ENCODE results near the gene UBE2O.

The UBE2O gene

DNA sequence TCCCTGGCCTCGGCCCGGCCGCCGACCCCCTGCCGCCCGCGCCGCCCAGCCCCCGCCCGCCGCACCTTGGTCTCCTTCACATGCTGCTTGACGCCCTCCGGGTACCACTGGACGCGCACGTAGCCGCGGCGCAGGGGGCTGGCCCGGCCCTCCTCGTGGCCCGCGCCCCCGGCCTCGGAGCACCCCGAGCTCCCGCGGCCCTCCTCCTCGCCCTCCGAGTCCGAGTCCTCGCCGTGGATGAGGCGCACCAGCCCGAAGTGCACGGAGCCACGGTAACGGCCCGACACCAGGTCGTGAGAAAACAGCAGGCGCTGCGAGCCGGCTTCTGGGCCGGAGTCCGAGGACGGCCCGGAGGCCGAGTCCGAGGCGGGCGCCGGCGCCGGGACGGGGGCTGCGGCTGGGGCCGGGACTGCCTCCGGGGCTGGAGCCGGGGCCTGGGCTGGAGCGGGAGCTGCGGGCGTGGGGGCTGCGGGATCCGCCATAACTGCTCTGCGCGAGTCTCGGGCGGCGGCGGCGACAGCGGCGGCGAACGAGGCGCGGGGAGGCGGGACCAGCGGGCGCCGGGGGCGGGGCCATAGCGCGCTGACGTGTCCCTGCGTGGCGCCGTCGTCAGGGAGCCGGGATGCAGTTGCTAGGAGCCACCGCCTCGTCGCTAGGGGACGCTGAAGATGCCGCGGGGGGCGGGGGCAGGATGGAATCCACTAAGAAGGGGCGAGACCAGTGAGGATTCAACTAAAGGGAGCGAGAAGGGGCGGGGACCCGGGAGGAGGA, at the start of gene UBE2O:
Gene UBE2O, minus strand, starts transcription at position 493 of the 771 bp plus-strand sequence. Its CDS starts 11 bp downstream, at position 482.
- peak; percentile 93 for DNase-seq (ENCODE audit: low spot score)

DNA sequence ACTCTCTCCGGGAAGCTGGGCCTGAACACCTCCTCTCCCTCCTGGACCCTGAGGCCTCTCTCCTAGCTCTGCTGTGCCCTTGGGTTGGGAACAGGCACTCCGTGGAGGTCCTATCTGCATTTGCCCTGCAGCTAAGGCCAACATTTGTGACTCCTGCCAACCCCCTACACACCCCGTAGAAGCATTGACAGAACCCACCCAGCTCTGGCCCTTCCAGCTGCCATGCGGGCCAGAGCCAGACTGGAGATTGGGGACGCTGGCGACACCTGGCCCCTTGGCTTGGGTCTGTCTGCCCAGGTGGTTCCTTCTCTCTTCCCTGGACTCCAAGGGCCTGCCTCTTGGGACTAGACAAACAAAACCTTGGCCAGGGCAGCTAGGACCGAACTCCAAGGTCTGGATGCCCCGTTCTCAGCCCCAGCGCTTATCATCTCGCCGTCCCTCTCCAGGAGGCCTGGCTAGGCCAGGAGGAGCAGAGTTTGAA, 48.9 kb upstream of the UBE2O start:
- DNase-seq (ENCODE audit: low spot score) = no peak

- peak; percentile 98 for DNase-seq (ENCODE audit: low spot score)
These were observed 48.3 kb upstream of the UBE2O start, which contains the start of gene RHBDF2 for GRCh38 chr17:76501018-76501826. Gene RHBDF2 (minus strand): TSS chr17:76501423. CDS start chr17:76481524, 19,899 bp downstream.

GRCh38 chr17:76500747-76501017, 47.7 kb upstream of the UBE2O start:
- DNase-seq (ENCODE audit: low spot score) = no peak

- no peak for DNase-seq (ENCODE audit: low spot score)
These were observed 47.3 kb upstream of the UBE2O start for GRCh38 chr17:76500074-76500746.

DNA sequence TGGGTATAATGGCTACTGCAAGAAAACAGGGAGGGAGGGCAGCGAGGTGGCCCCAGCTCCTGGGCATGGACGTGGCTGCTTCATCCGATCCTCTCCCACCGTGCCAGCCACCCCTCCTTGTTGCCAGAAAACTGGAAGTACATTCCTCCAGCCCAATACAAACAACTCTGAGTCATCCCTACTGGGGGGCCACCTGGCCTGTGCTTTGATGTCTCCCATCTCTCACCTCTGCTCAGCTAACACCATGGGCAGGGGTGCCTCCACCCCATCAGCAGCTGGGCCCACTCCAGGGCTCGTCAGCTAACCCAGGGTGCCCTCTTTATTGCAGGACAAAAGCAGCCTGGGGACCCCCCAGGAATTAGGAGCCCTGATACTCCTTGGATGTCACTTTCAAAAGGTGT, 46.3 kb upstream of the UBE2O start:
- no peak for DNase-seq (ENCODE audit: low spot score)

DNA sequence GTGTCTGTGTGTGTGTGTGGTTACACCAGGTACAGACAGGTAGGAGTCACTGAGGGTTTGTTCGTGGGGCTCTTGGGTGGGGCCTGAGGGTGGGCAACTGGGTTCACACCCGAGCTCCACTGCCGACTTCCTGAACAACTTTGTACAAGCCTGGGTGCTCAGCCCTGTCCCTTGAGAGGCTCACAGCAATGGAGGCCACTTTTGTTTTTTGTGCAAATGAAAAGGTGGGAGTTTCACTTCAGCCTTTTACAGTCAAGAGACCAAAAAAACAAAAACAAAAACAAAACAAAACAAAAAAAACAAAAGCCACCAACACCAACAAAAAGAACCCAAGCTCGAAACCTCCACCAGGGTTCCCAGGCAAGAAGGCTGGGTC, 45.9 kb upstream of the UBE2O start:
- DNase-seq (ENCODE audit: low spot score) = no peak

DNA sequence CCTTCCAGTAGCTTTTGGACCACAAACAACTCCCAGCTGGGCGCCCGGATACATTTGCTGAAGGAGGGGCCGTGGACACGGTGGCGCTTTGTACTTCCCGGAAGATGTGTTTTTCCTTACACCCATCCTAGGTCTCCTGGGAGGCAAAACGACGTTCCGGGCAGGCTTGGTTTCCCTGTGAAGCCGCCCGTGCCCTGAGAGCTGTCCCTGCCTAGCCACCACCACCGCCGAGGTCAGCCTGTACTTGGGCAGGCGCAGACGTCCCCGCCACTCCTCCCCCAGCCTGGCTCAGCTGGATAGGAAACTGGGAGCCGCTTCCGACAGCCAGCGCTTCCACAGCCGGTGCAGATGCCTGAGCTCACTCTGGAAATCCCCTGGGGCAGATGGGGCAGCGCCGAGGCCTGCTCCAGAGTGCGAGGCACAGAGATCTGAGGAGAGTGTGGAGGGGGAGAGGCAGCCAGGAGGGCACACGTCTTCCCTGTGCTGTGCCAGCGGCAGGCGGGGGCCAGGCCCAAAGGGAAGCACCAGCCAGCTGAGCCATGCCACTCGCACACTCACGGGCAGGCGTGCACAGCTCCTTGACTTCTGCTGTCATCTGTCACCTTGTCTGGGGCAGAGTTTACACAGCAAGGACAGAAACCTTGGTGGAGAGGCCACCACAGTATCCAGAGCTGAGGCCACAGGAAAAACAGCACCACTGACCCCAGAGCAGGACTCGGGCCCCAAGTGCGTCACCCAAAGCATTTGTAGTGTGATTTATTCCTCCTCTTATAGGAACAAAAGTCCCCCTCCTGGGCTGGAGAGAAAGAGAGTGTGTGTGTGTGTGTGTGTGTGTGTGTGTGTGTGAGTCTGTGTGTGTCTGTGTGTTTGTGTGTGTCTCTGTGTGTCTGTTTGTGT, 45.3 kb upstream of the UBE2O start:
- no peak for DNase-seq (ENCODE audit: low spot score)

- no peak for DNase-seq (ENCODE audit: low spot score)
These were observed 44.7 kb upstream of the UBE2O start for GRCh38 chr17:76497699-76497978.

DNA sequence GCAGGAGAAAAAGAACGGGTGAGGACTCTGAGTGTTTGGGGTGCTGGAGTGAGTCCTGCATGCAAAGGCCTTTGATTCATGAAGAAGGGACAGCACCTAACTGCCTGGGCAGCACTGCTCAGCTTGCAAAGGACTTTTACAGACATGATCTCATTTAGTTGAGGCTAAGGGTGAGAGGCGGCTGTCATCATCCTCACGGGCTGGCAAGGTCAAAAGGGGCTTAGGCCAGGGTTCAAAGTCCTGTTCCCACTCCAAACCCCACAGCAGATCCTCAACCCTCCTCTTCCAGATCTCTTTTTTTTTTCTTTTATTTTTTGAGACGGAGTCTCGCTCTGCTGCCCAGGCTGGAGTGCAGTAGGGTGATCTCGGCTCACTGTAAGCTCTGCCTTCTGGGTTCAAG, 43.5 kb upstream of the UBE2O start:
- no peak for DNase-seq (ENCODE audit: low spot score)

GRCh38 chr17:76495663-76496400, 42.9 kb upstream of the UBE2O start:
- DNase-seq (ENCODE audit: low spot score) = no peak

GRCh38 chr17:76493505-76494167, 40.7 kb upstream of the UBE2O start:
- no peak for DNase-seq (ENCODE audit: low spot score)

- DNase-seq (ENCODE audit: low spot score) = no peak
These were observed 40.1 kb upstream of the UBE2O start for GRCh38 chr17:76492989-76493501.

- DNase-seq (ENCODE audit: low spot score) = no peak
These were observed 39.4 kb upstream of the UBE2O start for GRCh38 chr17:76492123-76492988.

DNA sequence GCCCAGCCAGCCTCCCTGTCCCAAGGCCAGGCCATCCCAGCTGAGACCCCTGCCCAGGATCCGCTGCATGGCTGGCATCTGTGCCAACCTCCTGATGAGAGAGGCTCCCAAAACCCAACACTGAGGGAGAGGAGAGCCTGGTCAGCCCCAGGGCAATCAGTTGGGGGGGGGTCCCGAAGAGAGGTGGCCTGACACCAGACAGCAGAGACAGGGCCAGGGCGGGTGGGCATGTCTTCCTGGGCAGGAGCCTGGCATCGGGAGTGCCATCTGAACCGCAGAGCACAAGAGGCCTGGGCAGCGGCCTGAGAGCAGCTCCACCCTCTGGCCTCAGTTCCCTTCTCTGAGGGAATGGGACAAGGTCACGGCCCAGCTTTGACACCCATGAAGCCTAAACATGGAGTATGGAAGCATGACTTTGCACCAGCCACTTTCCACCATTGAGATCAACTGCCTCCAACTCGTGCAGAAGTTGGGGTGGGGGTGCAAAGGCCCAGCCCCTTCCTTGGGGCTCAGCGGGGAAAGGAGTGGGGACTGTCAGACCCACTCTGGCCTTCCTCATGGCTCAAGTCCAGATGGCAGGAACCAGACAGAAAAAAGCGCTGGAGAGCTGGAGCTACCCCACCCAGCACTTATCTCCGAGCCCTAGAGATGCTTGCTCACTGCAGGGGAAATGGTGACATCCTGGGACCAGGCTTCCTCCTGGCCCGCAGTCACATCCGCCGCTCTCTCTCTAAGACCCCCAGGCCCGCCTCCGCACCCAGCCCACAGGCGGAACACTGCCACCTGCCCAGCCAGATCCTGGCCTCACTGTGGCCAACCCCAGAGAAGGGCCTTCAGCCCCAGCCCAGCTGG, 38.5 kb upstream of the UBE2O start:
- no peak for DNase-seq (ENCODE audit: low spot score)

DNA sequence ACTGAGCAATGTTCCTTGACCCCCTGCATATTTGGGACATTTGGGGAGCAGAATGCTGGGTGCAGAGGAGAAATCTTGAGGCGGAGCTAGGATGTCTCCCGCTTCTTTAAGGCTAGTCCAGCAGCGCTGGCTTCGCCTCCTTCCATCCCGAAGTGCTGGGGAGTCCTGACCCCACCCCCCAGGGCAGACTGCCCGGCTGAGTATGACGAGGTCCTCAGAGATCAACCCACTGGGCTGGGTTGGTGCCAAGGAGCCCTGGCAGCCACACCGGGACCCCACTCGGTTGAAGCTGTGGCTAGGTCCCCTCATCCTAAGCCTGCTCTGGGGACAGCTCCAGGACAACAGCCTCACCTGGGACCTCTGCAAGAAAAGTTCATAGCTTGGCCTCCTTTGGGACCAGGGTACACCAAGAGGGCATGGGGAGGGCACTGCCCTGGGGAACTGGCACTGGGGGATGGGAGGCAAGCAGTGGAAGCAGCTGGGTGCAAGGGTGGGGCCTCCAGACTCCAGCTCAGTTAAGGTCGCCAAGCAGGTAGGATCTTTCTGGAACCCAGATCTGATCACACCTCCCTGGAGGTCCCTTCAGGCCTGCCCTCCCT, 37.3 kb upstream of the UBE2O start:
- no peak for DNase-seq (ENCODE audit: low spot score)

GRCh38 chr17:76487451-76488192, 34.7 kb upstream of the UBE2O start:
- DNase-seq (ENCODE audit: low spot score) = no peak

Data from HuH-7 (cell line).